Thymus (tissue), 11 donors: ENCODE data around the gene KRTAP4-7. TPM values are rescaled to one million over a fixed set of nuclear protein-coding genes. Genes with fewer than 3 reads are reported as not detected.
"Not testable (repeated sequence)": the region's sequence is repeated elsewhere in the genome, so short reads cannot be mapped to it uniquely, and the experiment has no call there.

Experiments
- DNase-seq, 9 donors: peaks; one replicate each; pipeline ENCODE4 v3.0.0-alpha.2; 2013; ENCODE audit warnings: low spot score in 9 of 9, low read depth in 6 of 9, missing footprints in 1 of 9
- H3K27ac ChIP-seq, 2 donors: one replicate each; pipeline ENCODE4 v1.5.1; 2013; ENCODE audit warnings: control low read depth in 1 of 2, low read depth in 1 of 2, low read length in 1 of 2, mild to moderate bottlenecking in 1 of 2, moderate library complexity in 1 of 2
- H3K27me3 ChIP-seq, 2 donors: one replicate each; pipeline ENCODE4 v1.5.1; 2013; ENCODE audit warnings: low read length in 1 of 2; ENCODE audit not compliant: control insufficient read depth in 2 of 2, insufficient read depth in 1 of 2
- H3K36me3 ChIP-seq, 2 donors: one replicate each; pipeline ENCODE4 v1.5.1; 2013; ENCODE audit warnings: low read length in 1 of 2, mild to moderate bottlenecking in 1 of 2, moderate library complexity in 1 of 2; ENCODE audit not compliant: control insufficient read depth in 2 of 2, insufficient read depth in 2 of 2
- H3K4me1 ChIP-seq, 2 donors: one replicate each; pipeline ENCODE4 v1.5.1; 2013; ENCODE audit warnings: low read length in 2 of 2; ENCODE audit not compliant: control insufficient read depth in 2 of 2, insufficient read depth in 2 of 2
- H3K4me3 ChIP-seq, 2 donors: one replicate each; pipeline ENCODE4 v1.5.1; 2013; ENCODE audit warnings: low read length in 2 of 2, control low read depth in 1 of 2, mild to moderate bottlenecking in 1 of 2
- H3K9me3 ChIP-seq, 2 donors: one replicate each; pipeline ENCODE4 v1.5.1; 2013; ENCODE audit warnings: low read length in 1 of 2, mild to moderate bottlenecking in 1 of 2; ENCODE audit not compliant: control insufficient read depth in 2 of 2, insufficient read depth in 1 of 2
- WGBS: extraction: QIAGEN DNeasy Blood & Tissue Kit; methylation state at CpG from one replicate; pipeline ENCODE4 v1.1.7; 2013; 5-methylcytosine and 5-hydroxymethylcytosine counted together
- polyA plus RNA-seq: library from polyadenylated mRNA; stranded (reverse); fragments of 200-250 nt; gene quantifications from one replicate; pipeline ENCODE4 v1.2.3, GENCODE V29; 2013
- total RNA-seq: library from RNA; stranded (reverse); fragments of 120-200 nt; gene quantifications from one replicate; pipeline ENCODE4 v1.2.4, GENCODE V29; 2013
- donor health status: healthy.

KRTAP4-7 gene
- total and polyA plus RNA-seq, 2 donors = not detected

DNA sequence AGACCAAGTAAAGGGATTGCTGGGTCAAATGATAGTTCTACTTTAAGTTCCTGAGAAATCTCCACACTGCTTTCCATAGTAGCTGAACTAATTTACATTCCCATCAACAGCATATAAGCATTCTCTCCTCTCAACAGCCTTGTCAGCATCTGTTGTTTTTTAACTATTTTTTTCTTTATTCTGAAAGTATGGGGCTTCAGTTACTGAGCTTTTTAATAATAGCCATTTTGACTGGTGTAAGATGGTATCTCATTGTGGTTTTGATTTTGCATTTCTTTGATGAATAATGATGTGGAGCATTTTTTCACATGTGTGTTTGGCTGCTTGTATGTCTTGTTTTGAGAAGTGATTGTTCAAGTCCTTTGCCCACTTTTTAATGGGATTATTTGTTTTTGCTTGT is 31.4 kb upstream of the KRTAP4-7 start:
- no peak for DNase-seq
- Histone ChIP-seq H3K4me3 (no peak overlapping the region), H3K27ac (no peak overlapping the region), H3K36me3 (no peaks in the 10 kb centered on the region), H3K9me3 (no peaks in the 10 kb centered on the region), H3K4me1 (no peaks in the 10 kb centered on the region), H3K27me3 (peaks cover 0 to 2% of the 10 kb centered on the region in 2 donors)

DNA sequence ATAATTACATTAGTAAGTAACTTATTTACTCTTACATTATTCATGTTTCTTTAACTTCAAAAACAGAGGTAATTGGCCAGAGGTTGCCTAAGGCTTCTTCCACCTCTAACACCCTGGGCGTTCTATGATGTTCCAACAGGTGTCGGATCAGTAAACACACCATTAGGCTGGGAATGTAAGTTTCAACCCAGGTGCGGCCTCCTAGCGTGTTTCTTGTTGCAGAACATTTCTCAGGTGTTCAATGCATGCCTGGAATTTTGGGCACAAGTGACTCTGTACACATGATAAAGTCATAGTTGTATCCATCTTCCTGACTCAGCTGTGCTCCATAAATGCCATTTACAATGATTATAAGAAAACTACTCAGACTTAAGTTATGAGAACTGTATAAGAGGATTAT is 29.9 kb upstream of the KRTAP4-7 start:
- H3K27me3 ChIP-seq = no peaks in the 10 kb centered on the region
- no peak overlapping the region for H3K4me3 ChIP-seq
- 95% methylated on average over 4 of the region's 4 CpGs for WGBS
- no peak for DNase-seq
- H3K9me3 ChIP-seq = no peaks in the 10 kb centered on the region
- H3K36me3 ChIP-seq = no peaks in the 10 kb centered on the region
- H3K4me1 ChIP-seq = no peaks in the 10 kb centered on the region
- no peak overlapping the region for H3K27ac ChIP-seq

DNA sequence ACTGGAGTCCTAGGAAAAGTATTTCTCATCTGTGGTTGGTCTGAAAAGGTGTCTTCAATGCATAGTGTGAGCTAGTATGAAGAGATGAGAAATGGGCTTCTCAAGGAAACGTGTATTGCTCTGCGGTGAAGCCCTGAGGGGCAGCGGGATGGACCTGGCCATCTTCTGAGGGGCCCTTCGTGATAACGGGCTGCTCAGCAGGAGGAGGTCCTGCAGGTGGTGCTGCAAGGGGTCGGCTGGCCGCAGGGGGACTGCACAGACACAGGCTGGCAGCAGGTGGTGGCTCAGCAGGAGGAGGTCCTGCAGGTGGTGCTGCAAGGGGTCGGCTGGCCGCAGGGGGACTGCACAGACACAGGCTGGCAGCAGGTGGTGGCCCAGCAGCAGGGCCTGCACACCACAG is 29.4 kb upstream of the KRTAP4-7 start:
- H3K36me3 ChIP-seq, H3K9me3 ChIP-seq, H3K4me1 ChIP-seq, H3K27ac ChIP-seq, DNase-seq, H3K27me3 ChIP-seq, H3K4me3 ChIP-seq: not testable (repeated sequence)
- WGBS = 87% methylated on average over 9 of the region's 9 CpGs

DNA sequence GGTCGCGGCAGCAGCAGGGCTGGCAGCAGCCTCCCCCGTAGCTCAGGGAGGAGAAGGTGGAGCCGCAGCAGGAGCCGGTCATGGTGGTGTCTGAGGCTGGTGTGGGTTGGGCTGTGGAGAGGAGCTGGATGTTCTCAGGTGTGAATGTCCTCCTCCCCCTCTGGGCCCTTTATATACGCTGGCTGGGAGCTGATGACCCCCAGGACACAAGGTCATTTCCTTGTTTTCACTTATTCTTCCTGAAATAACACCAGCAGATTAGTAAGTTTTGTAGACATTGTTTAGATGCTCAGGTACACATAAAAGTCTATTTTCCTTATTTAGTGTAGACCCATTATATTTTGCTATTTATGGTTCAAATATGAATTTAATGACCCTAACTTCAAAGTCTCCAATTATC is 28.8 kb upstream of the KRTAP4-7 start, which contains the start of gene KRTAP2-2:
KRTAP2-2 (minus strand) TSS at position 101 of the 400 bp plus-strand sequence; CDS start at position 82, 19 bp downstream.
- not testable (repeated sequence) for H3K27me3 ChIP-seq, H3K36me3 ChIP-seq, H3K4me3 ChIP-seq, H3K9me3 ChIP-seq, DNase-seq, H3K27ac ChIP-seq, H3K4me1 ChIP-seq
- WGBS = 97% methylated on average over 1 of the region's 6 CpGs

DNA sequence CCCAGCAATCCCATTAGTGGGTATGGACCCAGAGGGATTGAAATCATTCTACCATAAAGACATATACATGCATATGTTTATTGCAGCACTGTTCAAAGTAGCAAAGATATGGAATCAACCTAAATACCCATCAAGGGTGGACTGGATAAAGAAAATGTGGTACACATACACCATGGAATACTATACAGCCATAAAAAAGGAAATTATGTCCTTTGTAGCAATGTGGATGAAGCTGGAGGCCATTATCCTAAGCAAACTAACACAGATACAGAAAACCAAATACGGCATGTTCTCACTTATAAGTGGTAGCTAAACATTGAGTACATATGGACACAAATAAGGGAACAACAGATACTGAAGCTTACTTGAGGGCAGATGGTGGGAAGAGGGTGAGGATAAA is 26.4 kb upstream of the KRTAP4-7 start:
- Histone ChIP-seq H3K9me3 (no peaks in the 10 kb centered on the region), H3K36me3 (no peaks in the 10 kb centered on the region), H3K27me3 (peaks cover 0 to 6% of the 10 kb centered on the region in 2 donors), H3K27ac (no peak overlapping the region), H3K4me1 (no peaks in the 10 kb centered on the region), H3K4me3 (no peak overlapping the region)
- DNase-seq = no peak
- WGBS = 95% methylated on average over 1 of the region's 1 CpG

DNA sequence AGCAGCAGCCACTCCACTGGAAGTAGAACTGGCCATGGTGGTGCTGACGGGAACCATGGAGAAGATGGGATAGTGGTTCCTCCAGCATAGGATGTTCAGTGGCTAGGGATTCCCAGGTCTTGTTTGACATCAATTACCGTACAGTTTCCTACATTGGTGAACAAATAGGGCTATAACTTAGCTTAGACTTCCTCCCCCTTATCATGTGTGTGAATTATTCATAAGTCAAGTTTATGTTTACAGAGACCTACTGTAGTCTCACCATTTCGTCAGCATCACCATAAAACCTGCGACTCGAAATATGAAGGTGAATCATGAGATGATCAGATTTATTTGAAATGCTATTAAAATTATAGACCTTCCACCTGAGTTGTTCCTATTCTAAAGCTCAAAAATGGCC is 25.2 kb upstream of the KRTAP4-7 start:
- peaks cover 0 to 6% of the 10 kb centered on the region in 2 donors for H3K27me3 ChIP-seq

DNA sequence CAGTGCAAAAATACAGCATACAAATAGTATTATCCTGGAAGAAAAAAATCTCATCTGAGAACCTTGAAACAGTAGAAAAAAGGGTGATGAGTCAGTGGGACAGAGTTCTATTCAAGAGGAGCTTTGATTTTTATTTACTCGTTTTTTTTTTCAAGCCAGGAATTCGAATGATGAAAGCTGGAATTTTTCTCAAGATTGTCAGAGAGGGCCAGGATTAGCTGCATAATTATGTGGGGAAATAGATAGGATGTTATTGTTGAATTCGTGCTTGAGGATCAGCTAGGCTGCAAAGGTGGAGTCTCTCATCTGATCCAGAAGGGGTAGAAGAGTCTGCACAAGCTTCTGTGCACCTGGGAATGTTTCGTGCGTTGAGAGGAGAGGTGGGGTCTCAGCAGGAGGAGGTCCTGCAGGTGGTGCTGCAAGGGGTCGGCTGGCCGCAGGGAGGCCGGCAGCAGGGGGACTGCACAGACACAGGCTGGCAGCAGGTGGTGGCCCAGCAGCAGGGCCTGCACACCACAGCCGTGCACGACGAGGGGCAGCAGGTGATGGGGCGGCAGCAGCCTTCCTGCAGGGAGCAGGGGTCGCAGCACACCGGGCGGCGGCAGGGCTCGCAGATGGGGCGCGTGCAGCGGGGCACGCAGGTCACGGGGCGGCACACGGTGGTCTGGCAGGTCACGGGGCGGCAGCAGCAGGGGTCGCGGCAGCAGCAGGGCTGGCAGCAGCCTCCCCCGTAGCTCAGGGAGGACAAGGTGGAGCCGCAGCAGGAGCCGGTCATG is 24.5 kb upstream of the KRTAP4-7 start:
- not testable (repeated sequence) for H3K4me3 ChIP-seq, H3K27me3 ChIP-seq, H3K27ac ChIP-seq, H3K36me3 ChIP-seq, H3K4me1 ChIP-seq, H3K9me3 ChIP-seq, DNase-seq
- WGBS = 62% methylated on average over 10 of the region's 31 CpGs

More for the DNA sequence above, 25.2 kb upstream of the KRTAP4-7 start:
- Histone ChIP-seq H3K4me1 (no peaks in the 10 kb centered on the region), H3K27ac (no peak overlapping the region), H3K36me3 (no peaks in the 10 kb centered on the region), H3K4me3 (no peak overlapping the region), H3K9me3 (no peaks in the 10 kb centered on the region)
- 98% methylated on average over 5 of the region's 5 CpGs for WGBS
- no peak for DNase-seq

DNA sequence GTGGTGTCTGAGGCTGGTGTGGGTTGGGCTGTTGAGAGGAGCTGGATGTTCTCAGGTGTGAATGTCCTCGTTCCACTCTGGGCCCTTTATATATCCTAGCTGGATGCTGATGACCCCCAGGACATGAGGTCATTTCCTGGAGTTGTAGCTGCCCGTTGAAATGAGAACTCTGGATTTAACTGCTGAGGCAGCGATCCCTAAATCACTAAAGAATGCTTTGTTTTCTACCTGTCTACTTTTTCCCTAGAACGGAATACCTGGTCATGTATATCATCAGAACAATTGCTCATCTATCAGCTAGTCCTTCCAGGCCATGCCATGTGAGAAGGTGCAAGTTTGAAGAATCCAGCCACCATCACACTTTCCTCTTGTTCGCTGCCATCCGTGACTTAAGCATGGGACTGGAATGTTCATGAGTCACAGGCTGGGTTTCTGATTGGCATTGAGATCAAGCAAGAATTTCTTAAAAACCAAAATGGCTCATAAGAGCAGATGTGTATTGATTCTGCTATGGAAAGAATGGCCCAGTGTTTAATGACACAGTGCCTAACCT is 23.8 kb upstream of the KRTAP4-7 start, which contains the start of gene KRTAP2-3:
KRTAP2-3 (minus strand) TSS at position 63 of the 553 bp plus-strand sequence. CDS start 64 bp downstream, outside the sequence.
- no peak within 1 kb of the TSS for H3K27ac ChIP-seq
- no peak within 1 kb of the TSS for H3K4me3 ChIP-seq
- no peaks in the 10 kb centered on the region for H3K36me3 ChIP-seq
- no peaks in the 10 kb centered on the region for H3K9me3 ChIP-seq
- H3K4me1 ChIP-seq = no peaks in the 10 kb centered on the region
- WGBS = 82% methylated on average over 6 of the region's 6 CpGs
- no peak for DNase-seq
- H3K27me3 ChIP-seq = peaks cover 0 to 6% of the 10 kb centered on the region in 2 donors

DNA sequence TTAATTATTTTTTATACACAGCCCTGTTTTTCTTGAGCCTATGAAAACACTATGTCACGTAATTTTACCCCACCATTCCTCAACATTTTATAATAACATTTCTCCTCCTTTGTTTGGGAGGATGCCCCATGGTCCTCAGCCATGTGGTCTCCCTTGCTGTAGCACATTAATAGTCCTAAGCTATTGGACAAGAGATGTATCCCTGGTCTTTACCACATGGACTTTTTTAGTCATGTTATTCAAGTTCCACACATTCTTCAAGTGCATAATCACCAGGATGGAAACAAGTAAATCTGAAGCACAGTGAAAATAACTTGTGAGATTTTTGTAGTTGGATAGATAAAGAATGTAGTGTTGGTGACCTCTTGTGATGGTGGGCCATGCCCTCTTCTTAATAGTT is 22.0 kb upstream of the KRTAP4-7 start:
- Histone ChIP-seq H3K4me1 (no peaks in the 10 kb centered on the region), H3K4me3 (no peak overlapping the region), H3K27ac (no peak overlapping the region), H3K9me3 (no peaks in the 10 kb centered on the region), H3K27me3 (peaks cover 0 to 6% of the 10 kb centered on the region in 2 donors), H3K36me3 (no peaks in the 10 kb centered on the region)
- 91% methylated on average over 1 of the region's 1 CpG for WGBS
- no peak for DNase-seq
